ENCODE measurements around the gene TMEM134. TPM values are rescaled to one million over a fixed set of nuclear protein-coding genes. Genes with fewer than 3 reads are reported as not detected.
A peak's percentile ranks its signal among the peaks of the same experiment; 100 is the strongest.

TMEM134 gene
- total RNA-seq, 1 donor from 2014 or later, result 51.4 TPM

DNA sequence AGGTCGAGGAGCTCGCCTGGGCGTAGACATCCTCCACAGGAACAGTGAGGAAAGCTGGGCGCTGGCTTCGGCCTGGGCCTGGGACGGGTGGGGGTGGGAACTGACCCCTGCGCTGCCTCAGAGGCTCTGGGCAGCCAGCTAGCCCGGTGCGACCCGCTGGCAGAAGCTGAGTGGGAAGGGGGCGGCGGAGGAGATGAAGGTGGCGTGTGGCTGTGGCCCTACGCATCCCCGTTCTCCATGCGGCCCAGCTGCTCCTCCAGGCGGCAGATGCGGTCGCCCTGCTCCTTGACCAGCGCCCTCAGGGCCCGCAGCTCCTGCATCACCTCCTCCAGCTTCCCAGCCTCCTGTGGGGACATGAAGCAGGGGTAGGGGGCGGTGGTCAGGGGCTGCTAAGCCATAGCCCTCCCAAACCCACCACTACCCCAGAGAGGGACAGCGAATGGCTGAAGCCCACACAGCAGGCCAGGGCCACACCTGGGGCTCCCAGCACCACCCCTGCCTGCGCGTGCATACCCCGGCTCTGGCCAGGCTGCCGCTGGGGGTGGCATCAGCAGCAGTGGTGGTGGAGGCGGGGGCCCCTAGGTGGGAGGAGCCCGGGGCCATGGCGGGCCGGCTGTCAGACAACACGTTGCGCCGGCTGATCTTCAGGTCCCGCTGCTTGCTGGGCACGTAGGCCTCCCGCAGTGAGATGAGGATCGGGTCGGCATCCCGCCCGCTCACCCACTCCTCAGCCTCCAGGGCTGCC, 30.7 kb downstream of the TMEM134 start:
- no peak overlapping the region for H3K27ac Mint-ChIP-seq (ENCODE audit: unreplicated experiment)
- H3K4me3 Mint-ChIP-seq (ENCODE audit: unreplicated experiment), result no peak overlapping the region

DNA sequence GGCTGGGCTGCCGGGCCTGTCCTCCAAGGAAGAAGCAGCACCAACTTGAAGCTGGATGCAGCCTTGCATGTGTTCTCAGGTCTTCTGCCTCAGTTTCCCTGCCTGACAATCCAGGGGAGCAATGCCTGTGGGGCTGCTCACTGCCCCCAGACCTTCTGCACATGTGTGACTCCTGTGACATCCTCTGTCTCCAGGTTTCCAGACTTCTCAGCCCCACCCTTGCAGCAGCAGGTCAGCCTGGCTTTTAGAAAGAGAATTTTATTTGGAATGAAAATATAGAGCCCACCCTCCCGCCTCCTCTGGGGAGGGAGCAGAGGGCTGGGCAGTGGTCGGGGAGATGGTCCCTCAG, 31.3 kb downstream of the TMEM134 start:
- no peak overlapping the region for H3K27ac Mint-ChIP-seq (ENCODE audit: unreplicated experiment)

More for the DNA sequence above, 30.7 kb downstream of the TMEM134 start:
- H3K36me3 Mint-ChIP-seq (ENCODE audit: unreplicated experiment), result peaks cover 12% of the 10 kb centered on the region
- TF ChIP-seq, protein P1, sequence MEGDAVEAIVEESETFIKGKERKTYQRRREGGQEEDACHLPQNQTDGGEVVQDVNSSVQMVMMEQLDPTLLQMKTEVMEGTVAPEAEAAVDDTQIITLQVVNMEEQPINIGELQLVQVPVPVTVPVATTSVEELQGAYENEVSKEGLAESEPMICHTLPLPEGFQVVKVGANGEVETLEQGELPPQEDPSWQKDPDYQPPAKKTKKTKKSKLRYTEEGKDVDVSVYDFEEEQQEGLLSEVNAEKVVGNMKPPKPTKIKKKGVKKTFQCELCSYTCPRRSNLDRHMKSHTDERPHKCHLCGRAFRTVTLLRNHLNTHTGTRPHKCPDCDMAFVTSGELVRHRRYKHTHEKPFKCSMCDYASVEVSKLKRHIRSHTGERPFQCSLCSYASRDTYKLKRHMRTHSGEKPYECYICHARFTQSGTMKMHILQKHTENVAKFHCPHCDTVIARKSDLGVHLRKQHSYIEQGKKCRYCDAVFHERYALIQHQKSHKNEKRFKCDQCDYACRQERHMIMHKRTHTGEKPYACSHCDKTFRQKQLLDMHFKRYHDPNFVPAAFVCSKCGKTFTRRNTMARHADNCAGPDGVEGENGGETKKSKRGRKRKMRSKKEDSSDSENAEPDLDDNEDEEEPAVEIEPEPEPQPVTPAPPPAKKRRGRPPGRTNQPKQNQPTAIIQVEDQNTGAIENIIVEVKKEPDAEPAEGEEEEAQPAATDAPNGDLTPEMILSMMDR (IDR thresholded peaks at IDR 0.05), result no peak
- DNase-seq (ENCODE audit: extremely low spot score, unreplicated experiment), result no peak
- no peaks in the 10 kb centered on the region for H3K27me3 Mint-ChIP-seq (ENCODE audit: unreplicated experiment)
- no peaks in the 10 kb centered on the region for H3K9me3 Mint-ChIP-seq (ENCODE audit: unreplicated experiment)
- H3K4me1 Mint-ChIP-seq (ENCODE audit: unreplicated experiment), result peaks cover 28% of the 10 kb centered on the region

DNA sequence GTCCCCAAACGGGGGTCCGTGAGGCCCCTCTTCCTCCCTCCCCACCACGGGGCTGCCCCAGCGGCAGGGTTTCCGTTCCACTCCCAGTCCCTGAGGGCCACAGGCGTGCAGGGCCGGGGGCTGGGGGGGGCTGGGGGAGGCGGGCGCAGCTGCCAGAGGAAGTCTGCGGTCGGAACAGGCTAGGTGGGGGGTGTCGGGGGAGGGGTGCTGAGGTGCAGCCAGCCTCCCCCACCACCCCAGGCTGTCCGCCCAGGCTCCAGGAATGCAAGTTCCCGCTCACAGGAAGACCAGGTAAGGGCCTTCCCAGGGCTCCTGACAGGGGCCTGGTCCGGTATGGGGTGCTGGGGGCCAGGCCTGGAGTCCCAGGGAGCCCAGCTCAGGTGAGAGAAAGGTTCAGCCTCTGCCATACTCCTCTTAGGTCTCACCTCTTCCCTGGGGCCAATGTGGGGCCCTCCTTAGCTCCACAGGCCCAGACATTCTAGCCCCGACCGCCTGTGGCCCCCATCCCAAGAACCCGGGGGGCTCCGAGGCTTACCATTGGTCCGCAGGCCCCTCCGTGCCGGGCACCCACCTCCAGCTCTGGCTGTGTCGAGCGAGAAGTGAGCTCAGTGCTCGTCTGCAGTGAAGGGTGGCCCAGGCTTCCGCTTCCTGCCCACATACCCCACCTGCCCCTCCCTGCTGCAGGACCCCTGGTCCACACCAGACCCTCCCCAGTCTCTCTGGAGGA, 31.8 kb downstream of the TMEM134 start, which contains the start of gene PTPRCAP:
Gene PTPRCAP (minus strand): TSS at position 601 of the 727 bp plus-strand sequence. CDS start 63 bp downstream, at position 538.
- no peak for DNase-seq (ENCODE audit: extremely low spot score, unreplicated experiment)
- H3K36me3 Mint-ChIP-seq (ENCODE audit: unreplicated experiment), result peaks cover 12% of the 10 kb centered on the region
- TF ChIP-seq, protein P1 (IDR thresholded peaks at IDR 0.05), result no peak
- H3K4me1 Mint-ChIP-seq (ENCODE audit: unreplicated experiment), result peaks cover 24% of the 10 kb centered on the region
- H3K27me3 Mint-ChIP-seq (ENCODE audit: unreplicated experiment), result no peaks in the 10 kb centered on the region
- H3K27ac Mint-ChIP-seq (ENCODE audit: unreplicated experiment), result peak within 1 kb of the TSS; percentile 18
- H3K9me3 Mint-ChIP-seq (ENCODE audit: unreplicated experiment), result no peaks in the 10 kb centered on the region
- H3K4me3 Mint-ChIP-seq (ENCODE audit: unreplicated experiment), result no peak within 1 kb of the TSS

More for the DNA sequence above, 31.3 kb downstream of the TMEM134 start:
- Mint-ChIP-seq H3K4me3 (ENCODE audit: unreplicated experiment) (no peak overlapping the region), H3K36me3 (ENCODE audit: unreplicated experiment) (peaks cover 12% of the 10 kb centered on the region), H3K4me1 (ENCODE audit: unreplicated experiment) (peaks cover 27% of the 10 kb centered on the region), H3K27me3 (ENCODE audit: unreplicated experiment) (no peaks in the 10 kb centered on the region), H3K9me3 (ENCODE audit: unreplicated experiment) (no peaks in the 10 kb centered on the region)
- TF ChIP-seq, protein P1 (IDR thresholded peaks at IDR 0.05), result no peak
- DNase-seq (ENCODE audit: extremely low spot score, unreplicated experiment), result no peak

DNA sequence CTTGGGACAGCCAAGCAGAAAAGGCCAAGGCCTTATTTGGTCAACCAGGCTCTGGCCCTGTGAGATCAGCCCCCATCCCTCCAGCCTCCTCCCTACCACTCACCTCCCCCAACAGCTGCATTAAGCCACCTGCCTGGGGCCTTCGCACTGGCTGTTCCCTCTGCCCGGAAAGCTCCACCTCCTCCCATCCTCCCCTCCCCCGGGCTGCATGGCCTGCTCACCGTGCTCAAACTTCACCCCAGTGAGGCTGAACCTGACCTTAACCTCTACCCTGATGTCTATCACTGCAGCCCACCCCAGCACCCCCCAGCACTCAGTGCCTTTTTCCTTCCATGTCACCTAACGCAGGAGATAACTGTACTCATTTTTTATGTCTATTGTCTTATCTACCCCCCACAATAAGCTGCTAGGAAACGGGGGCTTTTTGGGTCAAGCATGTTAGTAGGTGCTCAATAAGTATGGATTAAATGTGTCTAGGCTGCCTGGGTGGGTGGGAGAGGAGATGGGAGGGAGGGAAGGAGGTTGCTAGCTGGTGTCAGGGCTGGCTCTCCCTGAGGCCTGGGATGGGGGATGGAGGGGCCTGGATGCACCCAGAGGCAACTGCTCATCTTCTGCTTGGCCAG, 32.5 kb downstream of the TMEM134 start:
- TF ChIP-seq, protein P1 (IDR thresholded peaks at IDR 0.05), result no peak
- no peak overlapping the region for H3K4me3 Mint-ChIP-seq (ENCODE audit: unreplicated experiment)
- no peak for DNase-seq (ENCODE audit: extremely low spot score, unreplicated experiment)
- H3K27me3 Mint-ChIP-seq (ENCODE audit: unreplicated experiment), result no peaks in the 10 kb centered on the region
- no peaks in the 10 kb centered on the region for H3K9me3 Mint-ChIP-seq (ENCODE audit: unreplicated experiment)
- H3K36me3 Mint-ChIP-seq (ENCODE audit: unreplicated experiment), result peaks cover 19% of the 10 kb centered on the region
- peaks cover 21% of the 10 kb centered on the region for H3K4me1 Mint-ChIP-seq (ENCODE audit: unreplicated experiment)
- H3K27ac Mint-ChIP-seq (ENCODE audit: unreplicated experiment), result peak overlapping the region; percentile 18

All from osteocyte (in vitro differentiated cells).